Gastroesophageal sphincter (tissue), 4 donors: ENCODE measurements around the gene BST2. TPM values are rescaled to one million over a fixed set of nuclear protein-coding genes. Genes with fewer than 3 reads are reported as not detected.
"Not testable (repeated sequence)": the region's sequence is repeated elsewhere in the genome, so short reads cannot be mapped to it uniquely, and the experiment has no call there.

Experiments used
- ATAC-seq: fragments of 150-250 bp; one replicate; pipeline ENCODE4 v1.9.1; 2016; ENCODE audit warnings: mild to moderate bottlenecking, moderate library complexity
- H3K27ac ChIP-seq, 4 donors: fragments of 200-600 bp; sonication (generic) in 3 of 4; 1 replicate in 3 of 4; 2 replicates in 1 of 4; pipeline ENCODE4 v1.5.1; 2016 to 2019
- H3K27me3 ChIP-seq: fragments of 200-600 bp; sonication (generic); one replicate; pipeline ENCODE4 v1.5.1; 2019
- H3K36me3 ChIP-seq, 2 donors: fragments of 200-600 bp; sonication (generic); one replicate each; pipeline ENCODE4 v1.5.1; 2019; ENCODE audit warnings: control low read depth in 1 of 2
- H3K4me1 ChIP-seq, 3 donors: fragments of 200-600 bp; sonication (generic); 1 replicate in 2 of 3; 2 replicates in 1 of 3; pipeline ENCODE4 v1.5.1; 2016 to 2019; ENCODE audit warnings: control low read depth in 2 of 3
- H3K4me3 ChIP-seq, 2 donors: fragments of 200-600 bp; sonication (generic); one replicate each; pipeline ENCODE4 v1.5.1; 2019; ENCODE audit warnings: mild to moderate bottlenecking in 1 of 2, moderate library complexity in 1 of 2
- H3K9me3 ChIP-seq, 3 donors: fragments of 200-600 bp; sonication (generic); one replicate each; pipeline ENCODE4 v1.5.1; 2017 to 2019; ENCODE audit warnings: control low read depth in 2 of 3
- CTCF ChIP-seq, 4 experiments: fragments of 200-600 bp in 2 of 4; fragments of 450-650 bp in 2 of 4; sonication (generic) in 1 of 4; IDR thresholded peaks; one replicate each; pipeline ENCODE4 v1.5.1; 2017 to 2019; ENCODE audit warnings: antibody characterized with exemption in 4 of 4, mild to moderate bottlenecking in 2 of 4, moderate library complexity in 2 of 4
- EP300 ChIP-seq: sonication (generic); formaldehyde crosslinking; IDR thresholded peaks from one replicate; pipeline ENCODE4 v1.6.1; 2017; ENCODE audit warnings: antibody characterized with exemption, mild to moderate bottlenecking
- POLR2A ChIP-seq, 2 donors: fragments of 450-650 bp; IDR thresholded peaks; one replicate each; pipeline ENCODE4 v1.6.1; 2017; ENCODE audit warnings: antibody characterized with exemption in 2 of 2, mild to moderate bottlenecking in 2 of 2, moderate library complexity in 1 of 2
- POLR2AphosphoS5 ChIP-seq: sonication (generic); formaldehyde crosslinking; IDR thresholded peaks from one replicate; pipeline ENCODE4 v1.6.1; 2017; ENCODE audit warnings: antibody characterized with exemption
- whole genome bisulfite sequencing, 2 donors: methylation state at CpG; one replicate each; pipeline ENCODE4 v1.1.5; 2018; ENCODE audit warnings: low coverage in 1 of 2; 5-methylcytosine and 5-hydroxymethylcytosine counted together
- total RNA-seq, 4 donors: library from RNA; depleted of rRNA; stranded (reverse); fragments of >200 nt; gene quantifications; one replicate each; pipeline ENCODE4 v1.1.0, GENCODE V29; 2016

The BST2 gene
- total RNA-seq, 4 donors from 2014 or later = 36.6 to 196 (median 40.7) TPM

- no peak for ATAC-seq
- Histone ChIP-seq H3K9me3 (no peaks in the 10 kb centered on the region), H3K27ac (no peak overlapping the region), H3K36me3 (no peaks in the 10 kb centered on the region), H3K4me1 (peaks cover 0 to 8% (median 0%) of the 10 kb centered on the region in 3 donors), H3K27me3 (peaks cover 26% of the 10 kb centered on the region), H3K4me3 (no peak overlapping the region)
- 67% methylated on average over 3 of the region's 13 CpGs; no CpG with 5 or more reads in 1 of the 2 donors for WGBS, 2 donors
- TF ChIP-seq POLR2A (IDR thresholded peaks at IDR 0.05) (no peak), CTCF (IDR thresholded peaks at IDR 0.05) (no peak), POLR2AphosphoS5 (no peak), EP300 (no peak)
Observed at GRCh38 chr19:17378271-17378670, 27.2 kb downstream of the BST2 start.

- TF ChIP-seq CTCF (IDR thresholded peaks at IDR 0.05) (peak in 2 of 4 experiments; percentile 5 to 7), EP300 (no peak), POLR2AphosphoS5 (peak; percentile 22)
- peak within 1 kb of the TSS in 1 of 2 donors; percentile 45 for H3K4me3 ChIP-seq
- peaks cover 26% of the 10 kb centered on the region for H3K27me3 ChIP-seq
- peak within 1 kb of the TSS in 2 of 4 donors; percentile 41 to 57 for H3K27ac ChIP-seq
- ATAC-seq = peak; percentile 58
- peaks cover 0 to 8% (median 0%) of the 10 kb centered on the region in 3 donors for H3K4me1 ChIP-seq
- no peaks in the 10 kb centered on the region for H3K9me3 ChIP-seq
- 47% methylated on average over 8 of the region's 39 CpGs; no CpG with 5 or more reads in 1 of the 2 donors for WGBS, 2 donors
- H3K36me3 ChIP-seq = no peaks in the 10 kb centered on the region
Observed at GRCh38 chr19:17376935-17377600, 28.4 kb downstream of the BST2 start, which contains the start of gene PLVAP. TSS of gene PLVAP (minus strand) at chr19:17377342. CDS start at chr19:17377288, 54 bp downstream.

GRCh38 chr19:17370026-17370587 lies 35.3 kb downstream of the BST2 start:
- H3K4me1 ChIP-seq = peaks cover 0 to 8% (median 0%) of the 10 kb centered on the region in 3 donors
- H3K36me3 ChIP-seq = no peaks in the 10 kb centered on the region
- 14 to 33% methylated on average over 4 to 6 of the region's 8 CpGs for WGBS, 2 donors
- no peaks in the 10 kb centered on the region for H3K9me3 ChIP-seq
- ATAC-seq = peak; percentile 67
- peaks cover 22% of the 10 kb centered on the region for H3K27me3 ChIP-seq
- no peak for TF ChIP-seq POLR2A (IDR thresholded peaks at IDR 0.05)
- no peak for TF ChIP-seq CTCF (IDR thresholded peaks at IDR 0.05)
- TF ChIP-seq EP300 = no peak
- TF ChIP-seq POLR2AphosphoS5 = no peak
- no peak overlapping the region for H3K27ac ChIP-seq
- no peak overlapping the region for H3K4me3 ChIP-seq

GRCh38 chr19:17365361-17365760 lies 40.1 kb downstream of the BST2 start:
- TF ChIP-seq CTCF (IDR thresholded peaks at IDR 0.05) = no peak
- TF ChIP-seq POLR2AphosphoS5 = no peak
- TF ChIP-seq POLR2A (IDR thresholded peaks at IDR 0.05) = no peak
- no peak for TF ChIP-seq EP300
- 92 to 100% methylated on average over 5 to 10 of the region's 22 CpGs for WGBS, 2 donors
- H3K36me3 ChIP-seq = no peaks in the 10 kb centered on the region

GRCh38 chr19:17363852-17364605 lies 41.4 kb downstream of the BST2 start:
- peaks cover 24% of the 10 kb centered on the region for H3K27me3 ChIP-seq
- ATAC-seq, H3K9me3 ChIP-seq, H3K4me1 ChIP-seq, H3K36me3 ChIP-seq, H3K27ac ChIP-seq, H3K4me3 ChIP-seq: not testable (repeated sequence)
- 82% methylated on average over 16 of the region's 20 CpGs; no CpG with 5 or more reads in 1 of the 2 donors for WGBS, 2 donors

More at GRCh38 chr19:17365361-17365760, 40.1 kb downstream of the BST2 start:
- Histone ChIP-seq H3K27me3 (peaks cover 24% of the 10 kb centered on the region), H3K27ac (no peak overlapping the region), H3K9me3 (no peaks in the 10 kb centered on the region), H3K4me3 (no peak overlapping the region), H3K4me1 (peaks cover 0 to 6% (median 0%) of the 10 kb centered on the region in 3 donors)
- ATAC-seq = no peak
